NCI-H748 treated with DMSO at 0.1 percent for 48 hours (cell line): ENCODE data around the gene GTF3C4.

ENCODE experiments used
- DNase-seq: peaks from one replicate; lab custom pipeline; 2025; lab: John Stamatoyannopoulos, UW

Gene GTF3C4

GRCh38 chr9:132647806-132648205 lies 22.5 kb upstream of the GTF3C4 start:
- no peak for DNase-seq

- DNase-seq: no peak
Observed at GRCh38 chr9:132648283-132648682, 22.0 kb upstream of the GTF3C4 start.

- no peak for DNase-seq
Observed at GRCh38 chr9:132648685-132649084, 21.6 kb upstream of the GTF3C4 start.

- DNase-seq: no peak
Observed at GRCh38 chr9:132651259-132651658, 19.0 kb upstream of the GTF3C4 start.

GRCh38 chr9:132656299-132656698 lies 14.0 kb upstream of the GTF3C4 start:
- DNase-seq: no peak

- no peak for DNase-seq
Observed at GRCh38 chr9:132662152-132662945, 7.9 kb upstream of the GTF3C4 start.

GRCh38 chr9:132663117-132663516 lies 7.1 kb upstream of the GTF3C4 start:
- no peak for DNase-seq

- DNase-seq: no peak
Observed at GRCh38 chr9:132663851-132664250, 6.4 kb upstream of the GTF3C4 start.

GRCh38 chr9:132669319-132669697 lies 956 bp upstream of the GTF3C4 start:
- no peak for DNase-seq

- peak; percentile 65 for DNase-seq
Observed at GRCh38 chr9:132669698-132670456, 387 bp upstream of the GTF3C4 start, which contains the start of gene DDX31. DDX31 (minus strand) TSS chr9:132669983; CDS start chr9:132669934, 49 bp downstream.

GRCh38 chr9:132671620-132672412 lies 1.6 kb downstream of the GTF3C4 start:
- no peak for DNase-seq

- no peak for DNase-seq
Observed at GRCh38 chr9:132672413-132672690, 2.1 kb downstream of the GTF3C4 start.

GRCh38 chr9:132673355-132673754 lies 3.1 kb downstream of the GTF3C4 start:
- DNase-seq: no peak

GRCh38 chr9:132674485-132674884 lies 4.2 kb downstream of the GTF3C4 start:
- no peak for DNase-seq

GRCh38 chr9:132677976-132678375 lies 7.7 kb downstream of the GTF3C4 start:
- DNase-seq: no peak

- no peak for DNase-seq
Observed at GRCh38 chr9:132679946-132680625, 9.8 kb downstream of the GTF3C4 start.

- no peak for DNase-seq
Observed at GRCh38 chr9:132681561-132681960, 11.3 kb downstream of the GTF3C4 start.

GRCh38 chr9:132683873-132684272 lies 13.6 kb downstream of the GTF3C4 start:
- DNase-seq: no peak

- no peak for DNase-seq
Observed at GRCh38 chr9:132690696-132691095, 20.4 kb downstream of the GTF3C4 start.

- no peak for DNase-seq
Observed at GRCh38 chr9:132694144-132694543, 23.9 kb downstream of the GTF3C4 start.

GRCh38 chr9:132697230-132697629 lies 27.0 kb downstream of the GTF3C4 start:
- no peak for DNase-seq

- DNase-seq: no peak
Observed at GRCh38 chr9:132698989-132699388, 28.7 kb downstream of the GTF3C4 start.
